ENCODE data around the gene RASGRF1. TPM values are rescaled to one million over a fixed set of nuclear protein-coding genes. Genes with fewer than 3 reads are reported as not detected.

The RASGRF1 gene
- total RNA-seq, 1 experiment from 2014 or later = 4.2 TPM

DNA sequence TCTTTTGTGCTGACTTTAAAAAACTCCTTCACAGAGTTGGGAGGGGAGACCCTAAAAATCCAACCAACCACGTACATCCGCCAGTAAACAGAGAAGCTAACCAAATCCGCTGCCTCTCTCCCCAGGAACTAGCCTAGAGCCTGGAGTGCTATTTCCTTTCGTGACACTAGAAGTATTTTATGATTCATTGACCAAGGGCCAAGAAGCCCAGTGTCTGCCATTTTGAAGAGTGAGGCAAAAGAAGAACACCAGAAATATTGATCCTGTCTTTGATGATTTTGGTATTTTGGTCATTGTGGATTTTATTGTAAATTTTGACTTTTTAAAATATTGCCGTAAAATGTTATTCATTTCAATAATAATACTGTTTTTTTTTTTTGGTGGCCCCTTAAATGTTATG, 135.2 kb downstream of the RASGRF1 start:
- no peak for DNase-seq (ENCODE audit: low spot score)

DNA sequence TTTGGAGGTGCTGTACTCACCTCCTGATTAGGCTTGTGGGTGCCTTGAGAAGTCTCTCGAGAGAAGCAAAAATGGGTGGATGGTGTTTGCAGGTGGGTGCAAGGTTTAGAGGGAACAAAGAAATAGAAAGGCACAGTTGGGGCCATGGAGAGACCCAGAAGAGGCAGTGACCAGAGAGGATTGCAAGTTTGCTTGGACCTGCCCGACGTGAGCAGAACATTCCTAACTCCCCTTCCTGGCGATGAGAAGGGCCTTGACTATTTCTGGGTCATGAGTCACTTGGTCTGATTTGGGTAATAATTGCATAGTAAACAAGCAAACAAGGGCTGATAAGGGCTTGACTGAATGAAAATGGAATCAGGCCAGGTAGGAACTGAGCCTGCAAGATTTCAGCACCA, 138.7 kb downstream of the RASGRF1 start:
- DNase-seq (ENCODE audit: low spot score) = peak; percentile 72

DNA sequence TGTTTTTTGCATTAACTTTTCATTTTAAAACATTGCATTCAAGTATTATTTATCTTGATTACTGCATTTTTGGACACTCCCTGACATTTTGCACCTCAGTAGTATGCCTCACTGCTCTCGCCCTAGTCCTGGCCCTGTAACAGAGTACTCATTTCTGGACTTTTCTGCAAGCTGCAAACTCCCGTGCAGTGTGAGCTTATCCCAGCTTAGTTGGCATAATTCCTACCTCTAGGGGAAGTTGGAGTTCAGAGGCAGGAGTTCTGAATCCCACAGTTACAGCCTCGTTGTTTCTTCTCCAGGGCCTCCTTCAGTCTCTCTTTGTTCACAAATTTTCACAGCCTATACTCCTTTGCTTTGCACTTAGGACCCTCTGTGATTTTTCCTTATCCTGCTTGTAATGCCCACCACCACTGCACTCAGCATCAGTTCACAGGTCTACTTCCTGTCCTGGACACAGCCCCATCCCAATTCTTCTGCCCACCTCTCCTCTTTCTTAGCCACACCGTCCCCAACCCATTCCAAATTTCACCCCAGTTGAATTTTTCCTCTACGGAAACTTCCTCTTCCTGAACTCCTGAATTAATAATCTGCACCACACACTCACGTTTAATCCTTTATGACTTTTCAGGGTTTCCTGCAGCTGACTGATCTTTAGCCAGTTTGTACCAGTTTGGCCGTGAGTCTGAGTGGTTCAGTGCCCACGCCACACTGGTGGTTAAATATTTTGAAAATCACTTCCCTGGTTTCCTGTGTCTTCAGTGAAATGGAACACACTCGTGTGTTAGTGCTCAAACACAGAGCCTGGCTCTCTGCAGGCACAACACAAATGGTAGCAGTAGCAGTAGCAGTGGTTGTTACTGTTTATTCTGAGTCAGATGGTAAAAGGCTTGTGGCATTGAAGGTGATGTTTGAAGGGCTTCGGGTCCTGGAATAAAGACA, 139.4 kb downstream of the RASGRF1 start:
- peak; percentile 71 for DNase-seq (ENCODE audit: low spot score)

DNA sequence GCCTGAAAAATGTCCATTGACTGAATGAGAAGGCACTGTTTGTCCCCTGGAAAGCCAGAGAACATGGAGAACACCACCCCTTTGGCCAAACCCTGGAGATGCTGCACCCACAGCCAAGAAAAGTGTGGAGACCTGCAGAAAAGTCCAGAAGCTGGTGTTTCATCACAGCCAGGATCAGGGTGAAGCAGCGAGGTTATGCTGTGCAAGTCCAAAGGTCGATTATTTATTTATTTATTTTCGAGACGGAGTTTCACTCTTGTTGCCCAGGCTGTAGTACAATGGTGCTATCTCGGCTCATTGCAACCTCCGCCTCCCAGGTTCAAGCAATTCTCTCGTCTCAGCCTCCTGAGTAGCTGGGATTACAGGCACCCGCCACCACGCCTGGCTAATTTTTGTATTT, 140.2 kb downstream of the RASGRF1 start:
- peak; percentile 84 for DNase-seq (ENCODE audit: low spot score)

DNA sequence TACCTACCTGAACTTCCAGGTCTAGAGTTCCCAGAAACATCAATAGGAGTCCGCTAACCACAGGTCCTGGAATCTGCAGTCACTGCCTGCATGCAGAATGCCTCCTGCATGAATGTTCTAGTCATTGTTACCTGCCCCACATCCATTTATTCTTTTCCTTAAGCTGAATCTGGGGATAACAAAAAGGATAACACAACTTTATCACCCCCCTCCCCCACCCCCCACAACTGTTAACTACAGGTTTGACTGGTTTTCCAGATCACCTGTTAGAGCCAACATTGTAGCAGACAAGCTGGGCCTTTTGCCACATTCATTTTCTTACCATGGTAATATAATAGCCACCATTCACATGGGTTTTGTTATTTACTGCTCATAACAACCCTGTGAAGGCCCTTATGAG, 141.1 kb downstream of the RASGRF1 start:
- DNase-seq (ENCODE audit: low spot score) = peak; percentile 80

DNA sequence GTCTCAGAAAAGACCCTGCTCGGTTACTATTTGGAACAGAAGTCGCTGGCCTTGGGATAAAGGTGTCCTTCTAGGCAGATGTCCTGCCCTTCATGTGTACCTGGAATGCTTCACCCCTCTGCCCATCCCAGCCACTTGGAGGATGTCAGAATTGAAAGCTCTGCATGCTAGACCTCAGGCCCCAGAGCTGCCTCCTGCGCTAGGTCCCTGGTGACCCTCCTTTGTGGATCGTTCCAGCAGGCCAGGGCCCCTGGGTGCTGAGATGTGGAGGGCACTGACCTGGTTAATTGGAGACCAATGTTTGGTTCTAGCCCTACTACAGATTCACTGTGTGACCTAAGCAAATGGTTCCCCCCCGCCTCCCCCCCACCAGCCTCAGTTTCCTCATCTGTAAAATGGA, 143.1 kb downstream of the RASGRF1 start:
- no peak for DNase-seq (ENCODE audit: low spot score)

DNA sequence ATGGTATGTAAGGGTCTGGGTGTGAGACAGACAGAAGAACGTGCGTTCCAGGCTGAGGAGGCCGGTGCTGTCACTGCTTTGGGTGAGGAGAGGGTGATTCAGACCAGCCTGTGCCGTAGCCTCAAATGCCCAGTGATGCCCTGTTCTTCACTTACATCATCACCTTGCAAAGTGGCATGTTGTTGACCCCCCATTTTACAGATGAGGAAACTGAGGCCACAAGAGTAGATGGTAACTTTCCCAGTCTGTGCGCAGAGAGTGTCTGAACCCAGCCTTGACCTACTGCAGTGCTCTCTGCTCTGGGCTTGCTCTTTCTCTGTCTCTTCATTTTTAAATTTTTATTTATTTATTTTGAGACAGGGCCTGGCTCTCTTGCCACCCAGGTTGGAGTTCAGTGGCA, 144.1 kb downstream of the RASGRF1 start:
- no peak for DNase-seq (ENCODE audit: low spot score)

DNA sequence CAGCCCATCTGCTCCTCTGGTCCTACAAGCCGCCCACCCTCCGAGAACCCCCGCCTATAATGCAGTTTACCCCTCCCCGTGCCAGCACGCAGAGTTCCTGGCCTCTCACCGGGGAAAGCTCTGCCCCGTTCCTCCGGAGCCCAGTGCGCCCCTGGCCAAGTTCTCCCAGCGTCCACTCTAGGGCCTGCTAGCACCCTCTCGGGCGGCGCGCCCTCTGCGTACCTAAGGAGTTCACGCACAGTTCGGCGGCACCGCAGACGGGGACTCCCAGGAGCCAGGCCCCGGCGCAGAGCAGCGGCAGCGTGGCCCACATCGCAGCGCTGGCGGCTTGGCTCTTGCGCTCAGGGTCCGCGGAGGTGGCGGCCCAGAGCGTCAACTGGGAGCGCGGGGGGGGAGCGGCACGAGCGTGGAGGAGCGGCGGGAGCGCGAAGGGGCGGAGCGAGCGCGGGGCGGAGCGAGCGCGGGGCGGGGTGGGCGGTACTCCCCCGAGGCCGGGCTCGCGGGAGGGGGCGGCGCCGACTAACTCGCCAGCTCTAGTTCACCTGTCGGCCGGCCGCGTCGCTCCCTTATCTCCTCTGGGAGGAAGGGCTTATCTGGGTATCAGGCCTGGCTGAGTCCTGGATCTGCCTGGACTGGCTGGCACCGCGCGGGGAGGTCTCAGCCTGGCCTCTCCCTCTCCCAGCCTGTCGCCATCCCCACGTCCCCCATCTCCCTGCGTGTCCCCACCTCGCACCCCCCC, 145.7 kb downstream of the RASGRF1 start, which contains the start of gene CTSH:
Gene CTSH, minus strand, starts transcription at position 378 of the 739 bp plus-strand sequence. Its CDS starts 65 bp downstream, at position 313.
- peak; percentile 94 for DNase-seq (ENCODE audit: low spot score)

DNA sequence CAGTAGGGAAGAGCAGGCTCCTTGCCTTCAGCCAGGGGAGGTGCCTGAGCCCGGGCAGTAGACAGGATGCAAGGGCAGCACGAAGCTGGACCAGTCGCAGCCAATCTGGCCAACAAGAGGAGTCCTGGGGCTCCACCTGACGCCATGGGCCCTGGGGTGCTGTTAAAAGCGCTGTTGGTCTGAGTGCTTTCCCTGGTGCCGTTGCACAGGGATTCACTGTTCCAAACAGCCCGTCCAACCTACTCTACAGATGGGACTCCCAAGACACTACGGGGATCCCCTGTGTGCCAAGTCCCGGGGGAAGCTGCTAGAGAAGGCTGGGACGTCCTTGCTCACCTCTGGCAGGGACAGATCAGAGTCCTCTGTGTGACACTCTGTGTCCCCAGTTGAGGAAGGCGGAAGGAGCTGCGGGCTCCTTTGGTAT, 146.4 kb downstream of the RASGRF1 start:
- peak; percentile 71 for DNase-seq (ENCODE audit: low spot score)

DNA sequence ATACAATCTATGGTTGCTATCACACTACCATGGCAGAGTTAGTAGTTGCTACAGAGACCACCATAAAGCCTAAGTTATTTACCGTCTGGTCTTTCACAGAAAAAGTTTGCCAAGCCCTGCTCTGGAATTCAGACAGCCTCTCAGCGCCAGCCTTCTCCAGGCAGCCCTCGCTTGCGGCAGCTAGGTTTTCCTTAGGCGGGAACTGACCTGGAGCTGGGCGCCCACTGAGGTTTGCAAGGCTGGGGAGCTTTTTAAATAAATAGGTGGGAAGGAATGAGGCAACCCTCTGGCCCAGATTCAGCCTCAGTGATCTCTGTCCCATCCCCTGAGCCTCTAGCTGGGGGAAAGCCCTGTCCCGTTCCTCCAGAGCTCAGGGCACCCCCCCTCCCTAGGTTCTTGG, 146.9 kb downstream of the RASGRF1 start:
- DNase-seq (ENCODE audit: low spot score) = no peak

DNA sequence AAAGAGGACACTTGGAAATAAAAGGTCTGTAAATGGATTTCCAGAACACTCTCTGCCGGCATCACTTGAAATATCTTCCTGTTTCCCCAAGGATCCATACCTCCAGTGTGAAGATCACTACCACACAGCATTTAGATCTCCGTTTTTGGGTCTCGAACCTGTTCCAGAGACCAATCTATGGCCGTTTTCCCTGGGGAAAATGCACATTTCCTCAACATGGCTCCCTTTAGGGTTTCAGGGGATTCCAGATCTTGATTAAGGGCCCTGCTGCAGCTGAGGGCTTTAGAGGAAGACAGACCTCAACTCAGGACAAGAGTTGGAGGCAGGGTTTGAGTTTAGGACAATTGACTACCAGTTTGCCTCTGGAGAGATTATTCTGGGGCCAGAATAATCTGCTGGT, 147.8 kb downstream of the RASGRF1 start:
- no peak for DNase-seq (ENCODE audit: low spot score)

DNA sequence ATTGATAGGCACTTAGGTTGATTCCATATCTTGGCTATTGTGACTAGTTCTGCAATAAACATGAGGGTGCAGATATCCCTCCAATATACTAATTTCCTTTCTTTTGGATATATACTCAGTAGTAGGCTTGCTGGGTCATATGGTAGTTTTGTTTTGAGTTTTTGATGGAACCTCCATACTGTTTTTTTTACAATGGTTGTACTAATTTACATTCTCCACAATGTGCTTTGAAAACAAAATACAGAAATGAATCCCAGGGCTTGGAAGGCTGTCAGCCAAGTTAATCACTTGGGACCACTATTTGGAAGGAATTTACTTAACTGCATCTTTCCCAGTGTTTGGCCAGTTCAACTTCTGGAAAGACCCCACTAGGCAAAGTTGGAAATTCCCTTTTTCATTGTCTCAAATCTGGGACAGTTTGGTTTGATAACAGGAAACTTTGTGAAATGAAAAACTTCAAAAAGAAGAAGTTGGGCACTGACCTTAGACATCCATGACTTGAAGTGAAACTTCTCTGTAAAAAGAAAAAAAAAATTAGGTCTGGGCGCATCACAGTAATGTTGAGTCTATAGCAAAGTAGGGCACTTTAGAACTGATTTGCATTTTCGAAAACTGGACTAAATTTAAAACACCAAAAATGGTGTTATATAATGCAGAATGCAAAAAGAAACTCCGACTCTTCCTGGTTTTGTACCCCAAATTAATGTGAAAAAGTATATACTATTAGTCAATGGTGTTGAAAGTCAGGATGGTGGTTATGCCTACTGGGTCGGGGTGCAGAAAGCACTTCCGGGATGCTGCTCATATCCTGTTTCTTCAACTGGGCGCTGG, 151.7 kb downstream of the RASGRF1 start:
- DNase-seq (ENCODE audit: low spot score) = no peak

DNA sequence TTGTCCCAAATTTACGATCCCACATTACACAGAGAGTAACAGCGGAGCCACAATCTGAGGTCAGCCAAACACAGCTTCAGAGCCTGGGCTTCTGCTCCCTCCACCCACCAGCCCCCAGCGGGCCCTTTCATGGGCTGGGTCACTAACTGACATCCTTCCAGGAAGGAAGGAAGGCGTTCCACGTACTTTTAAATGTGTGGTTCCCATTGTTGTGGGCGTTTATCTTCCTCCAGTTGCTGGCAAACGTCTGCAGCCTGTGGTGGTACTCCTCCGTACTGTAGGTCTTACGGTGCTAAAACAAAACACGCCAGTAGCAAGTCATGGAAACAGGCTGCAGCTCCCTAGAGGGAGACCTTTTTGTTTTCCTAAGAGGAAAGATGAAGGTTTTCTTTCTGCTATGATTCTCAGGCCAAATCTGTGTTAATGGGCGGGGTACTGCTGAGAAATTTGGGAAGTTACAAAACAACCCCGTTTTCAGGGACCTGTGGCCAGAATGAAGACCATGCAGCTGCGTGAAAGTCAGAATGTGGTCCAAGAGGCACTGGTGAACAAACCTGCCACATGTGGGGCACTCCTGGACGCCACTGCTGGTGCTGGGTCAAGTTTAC, 153.3 kb downstream of the RASGRF1 start:
- no peak for DNase-seq (ENCODE audit: low spot score)

DNA sequence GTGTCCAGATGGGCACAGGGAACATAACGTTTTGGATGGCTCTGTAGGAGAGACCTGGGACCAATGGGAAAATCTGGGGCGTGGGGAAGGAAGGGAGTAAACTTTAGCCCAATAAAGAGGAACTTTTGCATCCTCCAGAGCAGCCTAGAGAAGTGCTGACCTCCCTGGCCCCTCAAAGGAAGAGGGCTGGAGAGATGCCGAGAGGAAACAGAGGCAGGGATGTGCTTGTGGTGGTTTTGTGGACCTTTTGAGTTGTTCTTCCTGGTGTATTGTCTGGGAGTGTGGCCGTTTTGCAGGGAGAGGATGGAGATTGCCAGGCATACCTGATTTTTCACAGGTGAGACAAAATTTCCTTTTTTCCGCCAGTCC, 155.9 kb downstream of the RASGRF1 start:
- no peak for DNase-seq (ENCODE audit: low spot score)

DNA sequence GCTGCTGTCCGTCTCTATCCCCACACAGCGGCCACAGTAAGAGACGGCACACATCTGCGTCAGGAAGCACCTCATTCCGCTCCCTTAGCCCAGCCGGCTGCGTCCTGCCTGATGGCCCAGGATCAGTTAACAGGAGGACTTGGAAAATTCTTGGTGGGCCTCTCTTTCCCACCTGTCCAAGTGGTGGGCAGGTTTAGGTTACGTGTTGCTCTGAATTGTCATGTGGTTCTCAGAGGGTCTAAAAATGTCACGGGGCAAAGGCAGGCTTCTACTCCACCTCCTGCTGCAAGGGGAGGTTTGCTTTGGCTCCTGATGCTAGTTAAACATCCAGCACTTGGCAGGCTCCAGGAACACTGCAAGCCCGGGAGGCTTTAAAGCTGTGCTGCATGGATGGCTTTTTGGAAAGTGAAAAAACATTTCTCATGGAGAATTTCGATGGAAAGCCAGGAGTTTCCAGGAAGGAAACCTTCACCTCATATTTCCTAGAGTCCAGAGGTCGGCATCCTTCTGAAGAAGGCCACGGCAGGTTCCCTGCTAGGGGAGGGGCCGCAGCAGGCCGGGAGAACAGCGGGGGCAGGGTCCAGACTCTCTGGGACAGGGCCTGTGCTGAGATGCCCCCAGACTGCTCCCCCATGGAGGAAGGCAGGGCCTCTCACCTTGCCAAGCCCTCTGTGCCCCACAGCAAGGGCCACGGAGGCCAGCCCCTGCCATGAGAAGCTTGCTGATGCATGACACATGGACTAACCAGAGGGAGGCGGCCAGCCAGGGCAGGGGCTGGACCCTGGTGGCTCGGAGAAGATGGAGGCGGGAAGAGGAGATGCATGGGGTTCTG, 156.5 kb downstream of the RASGRF1 start:
- DNase-seq (ENCODE audit: low spot score) = no peak

DNA sequence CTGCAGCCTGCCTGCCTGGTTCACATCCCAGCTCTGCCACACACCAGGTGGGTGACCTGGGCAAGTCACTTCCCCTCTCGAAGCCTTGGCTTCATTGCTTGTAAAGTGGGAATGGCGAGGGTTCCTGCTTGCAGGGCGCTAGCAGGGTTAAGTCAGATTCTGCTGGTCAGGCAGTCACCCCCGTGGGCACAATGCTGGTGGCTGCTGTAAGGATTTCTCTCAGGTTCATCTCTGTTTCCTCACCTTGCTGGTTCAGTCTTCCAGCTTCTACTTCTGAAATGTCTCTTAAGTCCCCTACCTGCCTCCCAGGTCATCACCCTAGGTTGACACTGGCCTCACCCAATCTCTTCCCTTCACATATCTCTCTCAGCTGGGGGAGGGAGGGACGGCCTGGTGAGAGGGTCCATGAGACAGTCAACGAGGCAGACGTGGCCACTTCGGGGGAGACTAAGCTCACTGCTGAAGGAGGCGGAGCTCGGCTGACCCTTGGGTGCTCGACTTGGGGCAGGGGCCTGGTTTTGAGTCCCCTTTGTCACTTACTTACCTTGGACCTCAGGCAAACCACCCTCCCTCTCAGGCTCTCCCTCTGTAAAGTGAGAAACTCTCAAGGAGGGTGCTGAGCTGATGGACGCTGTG, 157.3 kb downstream of the RASGRF1 start:
- no peak for DNase-seq (ENCODE audit: low spot score)

DNA sequence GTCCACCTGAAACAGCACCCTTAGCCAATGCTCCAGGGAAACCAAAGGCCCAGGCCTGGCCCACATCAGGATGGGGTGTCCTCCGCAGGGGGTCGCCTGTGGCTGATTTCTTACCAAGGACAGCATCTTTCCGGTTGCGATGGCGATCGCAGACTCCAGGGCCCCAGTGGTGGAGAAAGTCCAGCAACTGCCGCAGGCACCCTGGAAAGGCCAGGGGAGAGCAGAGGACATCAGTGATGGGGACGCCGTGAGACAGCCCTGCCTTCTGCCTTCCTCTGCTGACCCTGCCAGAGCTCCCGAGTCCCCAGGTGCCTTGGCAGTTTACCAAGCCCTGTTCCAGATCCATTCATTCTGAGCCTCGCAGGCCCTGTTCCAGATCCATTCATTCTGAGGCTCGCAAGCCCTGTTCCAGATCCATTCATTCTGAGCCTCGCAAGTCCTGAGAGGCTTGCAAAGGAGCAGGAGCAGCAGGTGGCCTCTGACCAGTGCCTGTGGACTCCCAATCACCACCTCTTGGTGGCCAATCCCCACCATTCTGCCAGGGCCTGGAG, 158.2 kb downstream of the RASGRF1 start:
- DNase-seq (ENCODE audit: low spot score) = no peak

DNA sequence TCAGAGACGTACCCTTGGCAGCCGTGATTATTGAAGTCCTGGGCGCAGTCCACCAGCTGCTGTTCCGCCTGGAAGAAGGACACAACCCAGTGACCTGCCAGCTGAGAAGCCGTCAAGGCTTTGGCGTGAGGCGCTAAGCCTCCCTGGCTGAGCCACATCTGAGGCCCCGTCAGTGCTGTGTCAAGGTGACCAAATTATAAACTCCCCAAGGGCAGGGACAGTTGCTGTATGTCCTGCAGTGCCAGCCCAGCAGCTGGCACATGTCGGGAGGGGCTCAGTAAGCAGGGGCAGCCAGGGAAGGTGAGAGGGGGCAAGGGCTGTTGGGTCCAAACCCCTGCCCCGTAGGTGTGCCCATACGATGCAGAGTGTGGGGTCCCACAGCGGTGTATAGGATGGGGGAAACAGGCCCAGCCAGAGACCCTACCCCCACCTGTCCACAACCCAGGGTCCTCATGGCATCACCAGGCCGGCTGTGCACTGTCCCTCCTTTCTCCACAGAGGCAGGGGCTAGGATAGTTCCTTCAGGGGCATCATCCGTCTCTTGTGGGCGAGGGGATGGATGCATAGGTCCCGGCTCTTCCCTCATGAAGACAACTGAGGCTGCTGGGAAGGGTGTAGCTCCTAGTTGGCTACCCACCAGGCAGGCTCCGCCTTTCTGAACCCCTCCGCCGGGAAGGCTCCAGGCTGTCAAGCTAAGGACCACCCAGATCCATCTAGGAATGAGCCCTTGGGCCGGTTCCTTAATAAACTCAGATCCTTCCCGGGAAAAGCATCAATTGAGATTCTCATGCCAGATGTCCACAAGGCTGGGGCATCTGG, 158.9 kb downstream of the RASGRF1 start:
- DNase-seq (ENCODE audit: low spot score) = no peak

All from HT-29 (cell line).